Motor neuron (in vitro differentiated cells): ENCODE results near the gene HSD3B7. TPM values are rescaled to one million over a fixed set of nuclear protein-coding genes. Genes with fewer than 3 reads are reported as not detected.
"Not testable (repeated sequence)": the region's sequence is repeated elsewhere in the genome, so short reads cannot be mapped to it uniquely, and the experiment has no call there.

Source experiments
- ATAC-seq, 8 experiments: fragments of 200-7000 bp; cut with Tn5 transposase; replicated peaks in 6 of 8; 2 replicates each; pipeline ENCODE4 v1.8.0; 2021; ENCODE audit warnings: mild to moderate bottlenecking in 8 of 8, moderate library complexity in 8 of 8
- H3K27ac ChIP-seq, 2 donors: fragments of 250-450 bp; sonication (Bioruptor Pico); 2 replicates each; pipeline ENCODE4 v1.9.0; 2021; ENCODE audit warnings: antibody characterized with exemption in 2 of 2, mild to moderate bottlenecking in 2 of 2, moderate library complexity in 1 of 2
- H3K4me1 ChIP-seq, 2 donors: fragments of 250-450 bp; sonication (Bioruptor Pico); replicated peaks in 1 of 2; 2 replicates each; pipeline ENCODE4 v1.6.1; 2021; ENCODE audit warnings: antibody characterized with exemption in 2 of 2, mild to moderate bottlenecking in 2 of 2, moderate library complexity in 1 of 2
- H3K4me3 ChIP-seq, 5 donors: fragments of 250-450 bp; sonication (Bioruptor Pico); 2 replicates each; pipeline ENCODE4 v1.9.0; 2021; ENCODE audit warnings: antibody characterized with exemption in 5 of 5, mild to moderate bottlenecking in 5 of 5, moderate library complexity in 4 of 5
- WGBS, 10 experiments: fragments of 450-650 bp; shearing (Covaris generic); methylation state at CpG; one replicate each; pipeline ENCODE4 v1.0.0; 2022; 5-methylcytosine and 5-hydroxymethylcytosine counted together
- in situ Hi-C, 9 experiments: fragments of 400-800 bp; cut with MboI; loops; one replicate each; pipeline ENCODE4 v1.15.0; 2021; ENCODE audit warnings: low sequenced_read_pairs in 9 of 9, low pct_unique_long_range_greater_than_20kb in 2 of 9; ENCODE audit not compliant: unreplicated experiment in 9 of 9
- total RNA-seq, 8 experiments: library from RNA; unstranded; fragments of 300-600 nt; gene quantifications; 2 replicates each; pipeline versions ENCODE4 v1.2.3 to v1.2.4, GENCODE V29; 2022

Gene HSD3B7
- total RNA-seq, 8 experiments from 2014 or later: 0.67 to 68.7 (median 1.6) TPM

- peaks cover 8 to 18% of the 10 kb centered on the region in 2 donors for H3K4me1 ChIP-seq
- no peak overlapping the region for H3K4me3 ChIP-seq
- peak overlapping the region; percentile 52 to 83 for H3K27ac ChIP-seq
- ATAC-seq: no peak
- WGBS, 10 experiments: 100% methylated on average over 1 to 3 of the region's 8 CpGs; no CpG with 5 or more reads in 4 of the 10 experiments
- in situ Hi-C loops: loop anchor here in 1 of 9 experiments (25.0 kb wide), 1 partner anchor 431 kb away; the partner anchor contains the start of genes COX6A2 and ZNF843
Observed at GRCh38 chr16:31006589-31006988, 21.6 kb downstream of the HSD3B7 start.

- ATAC-seq: no peak
- H3K4me3 ChIP-seq: no peak overlapping the region
- 54 to 83% (median 60%) methylated on average over 1 to 3 of the region's 6 CpGs; no CpG with 5 or more reads in 5 of the 10 experiments for WGBS, 10 experiments
- peaks cover 3 to 14% of the 10 kb centered on the region in 2 donors for H3K4me1 ChIP-seq
- no peak overlapping the region for H3K27ac ChIP-seq
- in situ Hi-C loops: loop anchor here in 1 of 9 experiments (25.0 kb wide), 1 partner anchor 430 kb away; the partner anchor contains the start of genes COX6A2 and ZNF843
Observed at GRCh38 chr16:31007684-31008083, 22.7 kb downstream of the HSD3B7 start.

GRCh38 chr16:31008149-31008548, 23.1 kb downstream of the HSD3B7 start:
- peaks cover 3 to 14% of the 10 kb centered on the region in 2 donors for H3K4me1 ChIP-seq
- ATAC-seq: no peak
- in situ Hi-C loops: loop anchor here in 1 of 9 experiments (25.0 kb wide), 1 partner anchor 429 kb away; the partner anchor contains the start of genes COX6A2 and ZNF843
- no peak overlapping the region for H3K4me3 ChIP-seq
- no peak overlapping the region for H3K27ac ChIP-seq
- no CpG with 5 or more reads among the region's 6 CpGs for WGBS, 10 experiments

GRCh38 chr16:31008551-31008950, 23.5 kb downstream of the HSD3B7 start:
- no peak overlapping the region for H3K4me3 ChIP-seq
- ATAC-seq: no peak
- in situ Hi-C loops: loop anchor here in 1 of 9 experiments (25.0 kb wide), 1 partner anchor 429 kb away; the partner anchor contains the start of genes COX6A2 and ZNF843
- 40 to 100% (median 96%) methylated on average over 1 to 3 of the region's 5 CpGs; no CpG with 5 or more reads in 6 of the 10 experiments for WGBS, 10 experiments
- H3K27ac ChIP-seq: no peak overlapping the region
- peaks cover 3 to 14% of the 10 kb centered on the region in 2 donors for H3K4me1 ChIP-seq

GRCh38 chr16:31009120-31009519, 24.1 kb downstream of the HSD3B7 start:
- ATAC-seq: no peak
- H3K4me3 ChIP-seq: peak overlapping the region; percentile 68 to 98 (median 91)

GRCh38 chr16:31009894-31010584, 25.0 kb downstream of the HSD3B7 start:
- in situ Hi-C loops: loop anchor here in 1 of 9 experiments (25.0 kb wide), 1 partner anchor 427 kb away; the partner anchor contains the start of genes COX6A2 and ZNF843
- peak in 5 of 8 experiments; percentile 36 to 60 (median 37) for ATAC-seq
- H3K27ac ChIP-seq: peak overlapping the region in 1 of 2 donors; percentile 68
- peaks cover 3 to 14% of the 10 kb centered on the region in 2 donors for H3K4me1 ChIP-seq
- 20 to 100% methylated on average over 1 of the region's 36 CpGs; no CpG with 5 or more reads in 8 of the 10 experiments for WGBS, 10 experiments
- H3K4me3 ChIP-seq: peak overlapping the region; percentile 68 to 98 (median 91)

More at GRCh38 chr16:31009120-31009519, 24.1 kb downstream of the HSD3B7 start:
- no peak overlapping the region for H3K27ac ChIP-seq
- peaks cover 3 to 14% of the 10 kb centered on the region in 2 donors for H3K4me1 ChIP-seq
- in situ Hi-C loops: loop anchor here in 1 of 9 experiments (25.0 kb wide), 1 partner anchor 428 kb away; the partner anchor contains the start of genes COX6A2 and ZNF843
- 33 to 100% (median 77%) methylated on average over 1 to 4 of the region's 7 CpGs; no CpG with 5 or more reads in 3 of the 10 experiments for WGBS, 10 experiments

GRCh38 chr16:31010585-31011325, 25.7 kb downstream of the HSD3B7 start, which contains the start of gene STX1B:
STX1B (minus strand) TSS chr16:31010638; CDS start chr16:31010396, 242 bp downstream.
- Histone ChIP-seq H3K4me1 (peaks cover 3 to 11% of the 10 kb centered on the region in 2 donors), H3K4me3 (peak within 1 kb of the TSS; percentile 68 to 98 (median 91)), H3K27ac (peak within 1 kb of the TSS; percentile 44 to 68)
- in situ Hi-C loops: loop anchor here in 1 of 9 experiments (25.0 kb wide), 1 partner anchor 427 kb away; the partner anchor contains the start of genes COX6A2 and ZNF843
- 20 to 35% methylated on average over 1 to 8 of the region's 45 CpGs; no CpG with 5 or more reads in 8 of the 10 experiments for WGBS, 10 experiments
- ATAC-seq: peak in 6 of 8 experiments; percentile 55 to 89 (median 83)

GRCh38 chr16:31011815-31012214, 26.8 kb downstream of the HSD3B7 start:
- WGBS, 10 experiments: 57 to 100% (median 78%) methylated on average over 1 to 4 of the region's 7 CpGs; no CpG with 5 or more reads in 3 of the 10 experiments
- H3K4me3 ChIP-seq, ATAC-seq, H3K4me1 ChIP-seq, H3K27ac ChIP-seq: not testable (repeated sequence)
- in situ Hi-C loops: loop anchor here in 1 of 9 experiments (25.0 kb wide), 1 partner anchor 425 kb away; the partner anchor contains the start of genes COX6A2 and ZNF843

GRCh38 chr16:31013292-31013691, 28.3 kb downstream of the HSD3B7 start:
- not testable (repeated sequence) for ATAC-seq, H3K27ac ChIP-seq, H3K4me3 ChIP-seq, H3K4me1 ChIP-seq
- in situ Hi-C loops: loop anchor here in 1 of 9 experiments (25.0 kb wide), 1 partner anchor 424 kb away; the partner anchor contains the start of genes COX6A2 and ZNF843

GRCh38 chr16:31016018-31016417, 31.0 kb downstream of the HSD3B7 start:
- ATAC-seq: no peak

GRCh38 chr16:31017756-31018155, 32.7 kb downstream of the HSD3B7 start:
- ATAC-seq, H3K4me1 ChIP-seq, H3K27ac ChIP-seq, H3K4me3 ChIP-seq: not testable (repeated sequence)
- 60 to 97% (median 84%) methylated on average over 1 to 9 of the region's 10 CpGs; no CpG with 5 or more reads in 2 of the 10 experiments for WGBS, 10 experiments
- in situ Hi-C loops: loop anchor here in 1 of 9 experiments (25.0 kb wide), 1 partner anchor 420 kb away; the partner anchor contains the start of genes COX6A2 and ZNF843

More at GRCh38 chr16:31016018-31016417, 31.0 kb downstream of the HSD3B7 start:
- in situ Hi-C loops: loop anchor here in 1 of 9 experiments (25.0 kb wide), 1 partner anchor 421 kb away; the partner anchor contains the start of genes COX6A2 and ZNF843
- Histone ChIP-seq H3K4me3 (no peak overlapping the region), H3K27ac (no peak overlapping the region), H3K4me1 (peaks cover 0 to under 1% of the 10 kb centered on the region in 2 donors)
- WGBS, 10 experiments: 0 to 75% (median 43%) methylated on average over 1 to 4 of the region's 6 CpGs; no CpG with 5 or more reads in 3 of the 10 experiments

GRCh38 chr16:31020536-31020935, 35.5 kb downstream of the HSD3B7 start:
- no peak for ATAC-seq
- 57 to 100% (median 90%) methylated on average over 1 to 3 of the region's 3 CpGs; no CpG with 5 or more reads in 3 of the 10 experiments for WGBS, 10 experiments
- Histone ChIP-seq H3K4me1 (no peaks in the 10 kb centered on the region), H3K4me3 (no peak overlapping the region), H3K27ac (no peak overlapping the region)
- in situ Hi-C loops: loop anchor here in 1 of 9 experiments (25.0 kb wide), 1 partner anchor 417 kb away; the partner anchor contains the start of genes COX6A2 and ZNF843
